ENCODE results near the gene KIAA1217.

- TF ChIP-seq SRSF1 (IDR thresholded peaks at IDR 0.05; ENCODE audit: low read depth, low read length) = no peak
- TF ChIP-seq GATAD2B (IDR thresholded peaks at IDR 0.05; ENCODE audit: borderline replicate concordance) = no peak
- no peak for TF ChIP-seq ATF2 (CRISPR knock-in tag; IDR thresholded peaks at IDR 0.05)
- no peak for TF ChIP-seq ZC3H11A (IDR thresholded peaks at IDR 0.05; ENCODE audit: low read depth, low read length)
- TF ChIP-seq DPF2 (IDR thresholded peaks at IDR 0.05) = no peak
- no peak for TF ChIP-seq SAFB2 (IDR thresholded peaks at IDR 0.05; ENCODE audit: borderline replicate concordance, low read depth, low read length, severe bottlenecking)
- TF ChIP-seq HNRNPUL1 (IDR thresholded peaks at IDR 0.05; ENCODE audit: low read length) = no peak
- no peak for TF ChIP-seq FOXP4 (CRISPR knock-in tag; IDR thresholded peaks at IDR 0.05; ENCODE audit: borderline replicate concordance)
- no peak for TF ChIP-seq ZSCAN29 (IDR thresholded peaks at IDR 0.05)
- TF ChIP-seq CTCF (IDR thresholded peaks at IDR 0.05 in 2 of 3, conservative IDR thresholded peaks at IDR 0.05 in 1 of 3; ENCODE audit: insufficient read depth in 2 of 3, low read depth in 1 of 3, low read length in 3 of 3) = no peak
These were observed 244.5 kb downstream of the KIAA1217 start for GRCh38 chr10:24453404-24453830.
